ENCODE data around the gene SMIM13. TPM values are rescaled to one million over a fixed set of nuclear protein-coding genes. Genes with fewer than 3 reads are reported as not detected.
"Not testable (repeated sequence)": the region's sequence is repeated elsewhere in the genome, so short reads cannot be mapped to it uniquely, and the experiment has no call there.

The SMIM13 gene
- total RNA-seq, 5 donors from 2014 or later (not counting 1 experiment from before 2014, with no cell fraction given), result 3.6 to 8.0 (median 5.3) TPM

- H3K27ac Mint-ChIP-seq, result no peak overlapping the region
- H3K9me3 Mint-ChIP-seq, result no peaks in the 10 kb centered on the region
These were observed 15.1 kb downstream of the SMIM13 start for GRCh38 chr6:11108726-11109125.

GRCh38 chr6:11110921-11111768, 17.5 kb downstream of the SMIM13 start, which contains the start of gene ERVFRD-1:
Gene ERVFRD-1, minus strand, starts transcription at chr6:11111725. Its CDS starts 6,415 bp downstream, at chr6:11105310.
- peaks cover 27 to 34% (median 31%) of the 10 kb centered on the region in 3 donors for H3K4me1 Mint-ChIP-seq
- 73% methylated on average over 13 of the region's 16 CpGs for WGBS (ENCODE audit: insufficient coverage)
- no peak within 1 kb of the TSS for H3K27ac ChIP-seq (ENCODE audit: low read length)
- no peaks in the 10 kb centered on the region for H3K27me3 Mint-ChIP-seq
- H3K4me3 ChIP-seq (ENCODE audit: control insufficient read depth in 1 of 2, extremely low read depth in 1 of 2, low read length in 1 of 2), result peak within 1 kb of the TSS; percentile 27 to 49
- H3K36me3 ChIP-seq (ENCODE audit: control insufficient read depth in 2 of 2, extremely low read depth in 1 of 2, insufficient read depth in 1 of 2, low read length in 1 of 2), result no peaks in the 10 kb centered on the region
- ChIA-PET POLR2A (no interaction called here), CTCF (interaction anchor here in 1 of 2 donors (0.6 kb wide), 1 partner anchor 397 kb away, joined by 3 read pairs; no protein-coding TSS in a partner anchor)
- no peak for DNase-seq
- no peaks in the 10 kb centered on the region for H3K27me3 ChIP-seq (replicated peaks in 1 of 2; ENCODE audit: control insufficient read depth in 2 of 2, extremely low read depth in 1 of 2, insufficient read depth in 2 of 2, low read length in 1 of 2)
- no peaks in the 10 kb centered on the region for H3K9me3 Mint-ChIP-seq
- peak within 1 kb of the TSS; percentile 64 to 68 (median 66) for H3K4me3 Mint-ChIP-seq
- no peaks in the 10 kb centered on the region for H3K9me3 ChIP-seq
- peaks cover 0 to 11% of the 10 kb centered on the region in 2 experiments for H3K4me1 ChIP-seq (ENCODE audit: control insufficient read depth in 1 of 2, extremely low read depth in 1 of 2, insufficient read depth in 2 of 2, low read length in 2 of 2)
- peak within 1 kb of the TSS; percentile 47 to 77 for H3K27ac Mint-ChIP-seq
- H3K36me3 Mint-ChIP-seq, result peaks cover 6% of the 10 kb centered on the region
- peak in 3 of 4 experiments; percentile 17 to 68 (median 32) for ATAC-seq (replicated peaks in 1 of 4)

More at GRCh38 chr6:11108726-11109125, 15.1 kb downstream of the SMIM13 start:
- H3K36me3 ChIP-seq (ENCODE audit: control insufficient read depth in 2 of 2, extremely low read depth in 1 of 2, insufficient read depth in 1 of 2, low read length in 1 of 2), result no peaks in the 10 kb centered on the region
- ChIA-PET CTCF (no interaction called here), POLR2A (no interaction called here)
- peaks cover 6% of the 10 kb centered on the region for H3K36me3 Mint-ChIP-seq
- H3K27ac ChIP-seq (ENCODE audit: low read length), result no peak overlapping the region
- peaks cover 35 to 44% (median 36%) of the 10 kb centered on the region in 3 donors for H3K4me1 Mint-ChIP-seq
- H3K9me3 ChIP-seq, result no peaks in the 10 kb centered on the region
- no peak overlapping the region for H3K4me3 ChIP-seq (ENCODE audit: control insufficient read depth in 1 of 2, extremely low read depth in 1 of 2, low read length in 1 of 2)
- ATAC-seq (replicated peaks in 1 of 4), result no peak
- no peaks in the 10 kb centered on the region for H3K27me3 ChIP-seq (replicated peaks in 1 of 2; ENCODE audit: control insufficient read depth in 2 of 2, extremely low read depth in 1 of 2, insufficient read depth in 2 of 2, low read length in 1 of 2)
- peaks cover 0 to 11% of the 10 kb centered on the region in 2 experiments for H3K4me1 ChIP-seq (ENCODE audit: control insufficient read depth in 1 of 2, extremely low read depth in 1 of 2, insufficient read depth in 2 of 2, low read length in 2 of 2)
- no peak overlapping the region for H3K4me3 Mint-ChIP-seq
- DNase-seq, result no peak
- H3K27me3 Mint-ChIP-seq, result no peaks in the 10 kb centered on the region

- H3K4me3 ChIP-seq (ENCODE audit: control insufficient read depth in 1 of 2, extremely low read depth in 1 of 2, low read length in 1 of 2), result peak overlapping the region; percentile 27 to 49
- Mint-ChIP-seq H3K27ac (peak overlapping the region; percentile 47 to 77), H3K4me1 (peaks cover 26 to 38% (median 33%) of the 10 kb centered on the region in 3 donors), H3K9me3 (no peaks in the 10 kb centered on the region), H3K36me3 (peaks cover 6% of the 10 kb centered on the region), H3K27me3 (no peaks in the 10 kb centered on the region), H3K4me3 (peak overlapping the region; percentile 64 to 68 (median 66))
- 66% methylated on average over 8 of the region's 9 CpGs for WGBS (ENCODE audit: insufficient coverage)
- H3K27me3 ChIP-seq (replicated peaks in 1 of 2; ENCODE audit: control insufficient read depth in 2 of 2, extremely low read depth in 1 of 2, insufficient read depth in 2 of 2, low read length in 1 of 2), result no peaks in the 10 kb centered on the region
- no peaks in the 10 kb centered on the region for H3K9me3 ChIP-seq
- ATAC-seq (replicated peaks in 1 of 4) (peak in 3 of 4 experiments; percentile 24 to 42 (median 28)), DNase-seq (peak in 1 of 35 experiments; percentile 16)
- no peak overlapping the region for H3K27ac ChIP-seq (ENCODE audit: low read length)
- no peaks in the 10 kb centered on the region for H3K36me3 ChIP-seq (ENCODE audit: control insufficient read depth in 2 of 2, extremely low read depth in 1 of 2, insufficient read depth in 1 of 2, low read length in 1 of 2)
- ChIA-PET CTCF (interaction anchor here in 1 of 2 donors (0.6 kb wide), 1 partner anchor 398 kb away, joined by 3 read pairs; no protein-coding TSS in a partner anchor), POLR2A (interaction anchor here in 1 of 2 donors (0.7 kb wide), 1 partner anchor 107 kb away, joined by 5 read pairs; no protein-coding TSS in a partner anchor)
- peaks cover 0 to 11% of the 10 kb centered on the region in 2 experiments for H3K4me1 ChIP-seq (ENCODE audit: control insufficient read depth in 1 of 2, extremely low read depth in 1 of 2, insufficient read depth in 2 of 2, low read length in 2 of 2)
These were observed 18.3 kb downstream of the SMIM13 start for GRCh38 chr6:11111769-11112437.

- Histone ChIP-seq H3K27ac (ENCODE audit: low read length) (no peak overlapping the region), H3K9me3 (no peaks in the 10 kb centered on the region), H3K4me3 (ENCODE audit: control insufficient read depth in 1 of 2, extremely low read depth in 1 of 2, low read length in 1 of 2) (no peak overlapping the region), H3K27me3 (replicated peaks in 1 of 2; ENCODE audit: control insufficient read depth in 2 of 2, extremely low read depth in 1 of 2, insufficient read depth in 2 of 2, low read length in 1 of 2) (no peaks in the 10 kb centered on the region), H3K4me1 (ENCODE audit: control insufficient read depth in 1 of 2, extremely low read depth in 1 of 2, insufficient read depth in 2 of 2, low read length in 2 of 2) (peaks cover 0 to 11% of the 10 kb centered on the region in 2 experiments), H3K36me3 (ENCODE audit: control insufficient read depth in 2 of 2, extremely low read depth in 1 of 2, insufficient read depth in 1 of 2, low read length in 1 of 2) (no peaks in the 10 kb centered on the region)
- Mint-ChIP-seq H3K4me3 (no peak overlapping the region), H3K27ac (no peak overlapping the region), H3K27me3 (no peaks in the 10 kb centered on the region), H3K36me3 (no peaks in the 10 kb centered on the region), H3K4me1 (peaks cover 26 to 36% (median 31%) of the 10 kb centered on the region in 3 donors), H3K9me3 (no peaks in the 10 kb centered on the region)
- ChIA-PET POLR2A (no interaction called here), CTCF (no interaction called here)
- DNase-seq (no peak), ATAC-seq (replicated peaks in 1 of 4) (no peak)
- WGBS (ENCODE audit: insufficient coverage), result no CpG with 5 or more reads among the region's 4 CpGs
These were observed 19.4 kb downstream of the SMIM13 start for GRCh38 chr6:11113038-11113437.

GRCh38 chr6:11115808-11116536, 22.3 kb downstream of the SMIM13 start:
- H3K36me3 ChIP-seq (ENCODE audit: control insufficient read depth in 2 of 2, extremely low read depth in 1 of 2, insufficient read depth in 1 of 2, low read length in 1 of 2); H3K27ac ChIP-seq (ENCODE audit: low read length); DNase-seq; POLR2A ChIA-PET; H3K27ac Mint-ChIP-seq; ATAC-seq (replicated peaks in 1 of 4); H3K4me3 ChIP-seq (ENCODE audit: control insufficient read depth in 1 of 2, extremely low read depth in 1 of 2, low read length in 1 of 2); CTCF ChIA-PET; H3K4me3 Mint-ChIP-seq; H3K9me3 Mint-ChIP-seq; H3K27me3 ChIP-seq (replicated peaks in 1 of 2; ENCODE audit: control insufficient read depth in 2 of 2, extremely low read depth in 1 of 2, insufficient read depth in 2 of 2, low read length in 1 of 2); H3K9me3 ChIP-seq; H3K27me3 Mint-ChIP-seq: not testable (repeated sequence)
- peaks cover 0 to 11% of the 10 kb centered on the region in 2 experiments for H3K4me1 ChIP-seq (ENCODE audit: control insufficient read depth in 1 of 2, extremely low read depth in 1 of 2, insufficient read depth in 2 of 2, low read length in 2 of 2)
- H3K4me1 Mint-ChIP-seq, result peaks cover 28 to 39% (median 36%) of the 10 kb centered on the region in 3 donors
- peaks cover 12% of the 10 kb centered on the region for H3K36me3 Mint-ChIP-seq
- 100% methylated on average over 1 of the region's 11 CpGs for WGBS (ENCODE audit: insufficient coverage)
